Measurements from ENCODE around the gene LYPLA2.

The LYPLA2 gene

DNA sequence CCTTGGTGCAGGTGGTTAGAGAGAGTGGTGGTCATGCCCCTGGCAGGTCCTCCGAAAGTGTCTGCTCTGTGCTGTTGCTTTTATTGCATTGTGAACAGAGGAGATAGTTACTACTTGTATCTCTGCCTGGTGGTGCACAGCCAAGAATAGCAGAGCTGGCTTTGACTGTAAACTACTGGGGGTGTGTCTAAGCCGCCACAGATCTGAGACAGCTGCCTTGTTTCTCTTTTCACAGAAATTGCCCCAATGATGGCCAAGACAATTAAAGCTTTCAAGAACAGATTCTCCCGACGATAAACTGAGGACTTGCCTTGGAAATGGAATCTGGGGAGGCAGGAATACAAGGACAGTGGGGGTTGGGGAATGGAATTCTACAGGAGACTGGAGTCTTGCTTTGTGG lies 31.7 kb upstream of the LYPLA2 start:
- no peaks in the 10 kb centered on the region for H3K27me3 ChIP-seq (replicated peaks)
- TF ChIP-seq, protein P1, sequence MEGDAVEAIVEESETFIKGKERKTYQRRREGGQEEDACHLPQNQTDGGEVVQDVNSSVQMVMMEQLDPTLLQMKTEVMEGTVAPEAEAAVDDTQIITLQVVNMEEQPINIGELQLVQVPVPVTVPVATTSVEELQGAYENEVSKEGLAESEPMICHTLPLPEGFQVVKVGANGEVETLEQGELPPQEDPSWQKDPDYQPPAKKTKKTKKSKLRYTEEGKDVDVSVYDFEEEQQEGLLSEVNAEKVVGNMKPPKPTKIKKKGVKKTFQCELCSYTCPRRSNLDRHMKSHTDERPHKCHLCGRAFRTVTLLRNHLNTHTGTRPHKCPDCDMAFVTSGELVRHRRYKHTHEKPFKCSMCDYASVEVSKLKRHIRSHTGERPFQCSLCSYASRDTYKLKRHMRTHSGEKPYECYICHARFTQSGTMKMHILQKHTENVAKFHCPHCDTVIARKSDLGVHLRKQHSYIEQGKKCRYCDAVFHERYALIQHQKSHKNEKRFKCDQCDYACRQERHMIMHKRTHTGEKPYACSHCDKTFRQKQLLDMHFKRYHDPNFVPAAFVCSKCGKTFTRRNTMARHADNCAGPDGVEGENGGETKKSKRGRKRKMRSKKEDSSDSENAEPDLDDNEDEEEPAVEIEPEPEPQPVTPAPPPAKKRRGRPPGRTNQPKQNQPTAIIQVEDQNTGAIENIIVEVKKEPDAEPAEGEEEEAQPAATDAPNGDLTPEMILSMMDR (IDR thresholded peaks at IDR 0.05; ENCODE audit: low read depth, low read length, missing control alignments) = no peak
- no peak for DNase-seq
- in situ Hi-C loops (cut with HindIII; ENCODE audit: low pct_ligation_motif_present, low sequenced_read_pairs) = no loop called here
- no peak overlapping the region for H3K4me3 ChIP-seq (ENCODE audit: low read depth, low read length)
- no peak overlapping the region for H3K27ac ChIP-seq
- peaks cover 84% of the 10 kb centered on the region for H3K36me3 ChIP-seq (replicated peaks)

DNA sequence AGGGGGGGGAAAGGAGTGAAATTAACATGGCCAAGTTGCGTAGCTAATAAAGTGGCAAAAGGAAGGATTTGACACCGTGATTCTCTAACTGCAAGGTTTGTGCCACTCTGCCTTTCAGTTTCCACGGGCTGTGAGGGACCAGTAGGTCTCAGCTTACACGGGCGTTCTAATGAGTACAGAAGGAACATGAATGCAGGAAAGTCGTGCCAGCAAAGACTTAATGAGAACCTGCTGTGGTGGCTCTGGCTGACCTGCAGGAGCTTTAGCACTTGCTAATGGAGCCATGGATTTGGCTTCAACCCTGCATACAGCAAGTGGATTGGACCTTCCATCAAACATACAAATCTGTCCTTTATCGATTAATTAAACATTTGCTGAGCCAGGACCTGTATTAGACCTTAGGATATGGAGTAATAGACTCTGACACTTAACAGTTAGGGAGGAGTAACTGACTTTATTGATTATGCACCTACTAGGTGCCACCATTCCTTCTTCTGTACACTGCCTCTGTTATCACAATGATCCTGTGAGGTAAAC lies 27.8 kb upstream of the LYPLA2 start:
- TF ChIP-seq, protein P1 (IDR thresholded peaks at IDR 0.05; ENCODE audit: low read depth, low read length, missing control alignments) = no peak
- H3K27me3 ChIP-seq (replicated peaks) = no peaks in the 10 kb centered on the region
- in situ Hi-C loops (cut with HindIII; ENCODE audit: low pct_ligation_motif_present, low sequenced_read_pairs) = no loop called here
- H3K4me3 ChIP-seq (ENCODE audit: low read depth, low read length) = no peak overlapping the region
- H3K27ac ChIP-seq = no peak overlapping the region
- DNase-seq = no peak
- peaks cover 58% of the 10 kb centered on the region for H3K36me3 ChIP-seq (replicated peaks)

DNA sequence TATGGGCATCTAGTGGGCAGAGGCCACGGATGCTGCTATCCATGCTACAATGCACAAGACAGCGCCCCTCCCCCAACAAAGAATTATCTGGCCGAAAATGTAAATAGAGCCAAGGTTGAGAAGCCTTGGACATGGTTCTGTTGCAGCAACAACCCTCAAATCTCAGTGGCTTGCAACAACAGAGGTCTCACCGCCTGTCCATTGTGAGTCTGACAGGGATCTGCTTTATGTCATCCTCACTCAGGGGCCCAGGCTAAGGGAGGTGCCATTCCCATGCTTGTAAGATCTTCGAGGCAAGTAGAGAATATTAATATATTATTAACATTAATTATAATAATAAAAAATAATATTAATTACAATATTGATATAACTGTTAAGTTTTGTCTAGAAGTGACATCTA lies 22.2 kb upstream of the LYPLA2 start:
- TF ChIP-seq, protein P1 (IDR thresholded peaks at IDR 0.05; ENCODE audit: low read depth, low read length, missing control alignments) = no peak
- peaks cover 11% of the 10 kb centered on the region for H3K36me3 ChIP-seq (replicated peaks)
- H3K27ac ChIP-seq = no peak overlapping the region
- in situ Hi-C loops (cut with HindIII; ENCODE audit: low pct_ligation_motif_present, low sequenced_read_pairs) = no loop called here
- no peak overlapping the region for H3K4me3 ChIP-seq (ENCODE audit: low read depth, low read length)
- no peaks in the 10 kb centered on the region for H3K27me3 ChIP-seq (replicated peaks)
- DNase-seq = no peak

DNA sequence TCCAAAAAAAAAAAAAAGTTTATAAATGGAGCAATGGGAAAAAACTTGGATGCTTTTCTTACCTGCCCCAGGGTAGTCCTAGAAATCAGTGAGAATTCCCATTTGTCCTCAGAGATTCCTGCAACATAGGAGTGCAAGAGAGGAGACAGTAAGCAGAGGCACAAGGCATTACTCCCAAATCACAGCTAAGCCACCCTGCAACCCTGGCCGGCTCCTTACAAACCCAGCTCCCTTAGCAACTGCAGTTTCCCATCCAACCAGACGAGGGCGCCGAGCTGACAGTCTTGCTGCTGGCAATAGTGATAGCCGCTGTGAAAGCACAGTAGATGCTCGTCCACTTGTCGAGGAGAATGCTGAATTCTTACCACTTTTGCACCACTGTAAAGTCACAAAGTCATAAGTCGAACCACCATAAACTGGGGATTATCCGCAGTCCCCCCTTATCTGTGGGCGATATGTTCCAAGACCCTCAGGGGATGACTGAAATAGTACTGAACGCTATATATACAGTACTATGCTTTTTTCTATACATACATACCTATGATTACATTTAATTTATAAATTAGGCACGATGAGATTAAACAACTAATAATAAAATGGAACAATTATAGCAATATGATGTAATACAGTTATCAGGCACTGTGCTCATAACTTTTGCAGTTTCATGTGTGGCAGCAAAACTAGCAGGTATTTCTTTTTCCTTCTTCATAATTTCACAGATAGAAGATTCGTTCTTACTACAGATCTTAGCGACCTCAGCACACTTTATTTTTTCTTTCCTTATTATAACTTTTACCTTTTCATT lies 18.7 kb upstream of the LYPLA2 start:
- H3K4me3 ChIP-seq (ENCODE audit: low read depth, low read length) = no peak overlapping the region
- DNase-seq = peak; percentile 88
- in situ Hi-C loops (cut with HindIII; ENCODE audit: low pct_ligation_motif_present, low sequenced_read_pairs) = no loop called here
- no peaks in the 10 kb centered on the region for H3K36me3 ChIP-seq (replicated peaks)
- H3K27me3 ChIP-seq (replicated peaks) = no peaks in the 10 kb centered on the region
- H3K27ac ChIP-seq = no peak overlapping the region
- TF ChIP-seq, protein P1 (IDR thresholded peaks at IDR 0.05; ENCODE audit: low read depth, low read length, missing control alignments) = peak; percentile 99

DNA sequence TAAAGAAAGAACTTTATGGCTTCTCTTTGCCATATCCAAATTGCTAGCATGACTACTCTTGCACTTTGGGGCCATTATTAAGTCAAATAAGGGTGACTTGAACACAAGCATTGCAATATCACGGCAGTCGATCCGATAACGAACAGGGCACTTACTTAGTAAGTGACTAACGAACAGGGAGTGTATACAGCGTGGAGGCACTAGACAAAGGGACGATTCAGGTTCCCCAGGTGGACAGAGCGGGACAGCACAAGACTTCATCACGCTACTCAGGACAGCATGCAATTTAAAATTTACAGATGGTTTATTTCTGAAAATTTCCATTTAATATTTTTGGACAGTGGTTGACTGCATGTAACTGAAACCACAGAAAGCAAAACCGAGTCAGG lies 18.1 kb upstream of the LYPLA2 start:
- no peaks in the 10 kb centered on the region for H3K27me3 ChIP-seq (replicated peaks)
- in situ Hi-C loops (cut with HindIII; ENCODE audit: low pct_ligation_motif_present, low sequenced_read_pairs) = no loop called here
- no peak for DNase-seq
- H3K4me3 ChIP-seq (ENCODE audit: low read depth, low read length) = no peak overlapping the region
- TF ChIP-seq, protein P1 (IDR thresholded peaks at IDR 0.05; ENCODE audit: low read depth, low read length, missing control alignments) = no peak
- H3K27ac ChIP-seq = no peak overlapping the region
- H3K36me3 ChIP-seq (replicated peaks) = no peaks in the 10 kb centered on the region
